ENCODE measurements around the gene PKMYT1.

The PKMYT1 gene

DNA sequence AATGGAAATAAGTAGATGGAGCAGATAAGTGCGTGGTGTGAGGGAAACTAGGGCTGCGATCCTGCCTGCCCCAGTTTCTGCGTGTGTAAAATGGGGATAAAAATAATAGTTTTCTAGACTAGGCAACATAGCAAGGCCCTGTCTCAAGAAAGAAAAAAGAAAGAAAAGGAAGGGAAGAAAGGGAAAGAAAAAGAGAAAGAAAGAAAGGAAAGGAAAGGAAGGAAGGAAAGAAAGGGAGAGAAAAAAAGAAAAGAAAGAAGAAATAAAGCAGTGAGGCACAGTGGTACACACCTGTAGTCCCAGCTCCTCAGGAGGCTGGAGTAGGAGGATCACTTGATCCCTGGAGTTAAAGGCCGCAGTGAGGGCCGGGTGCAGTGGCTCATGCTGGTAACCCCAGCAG lies 2.2 kb upstream of the PKMYT1 start:
- no peaks in the 10 kb centered on the region for H3K9me3 ChIP-seq (ENCODE audit: low read length)
- H3K27me3 ChIP-seq (ENCODE audit: insufficient read depth, low read length): peaks cover 23% of the 10 kb centered on the region
- peaks cover 20% of the 10 kb centered on the region for H3K4me1 ChIP-seq (ENCODE audit: insufficient read depth, low read length)
- no peak overlapping the region for H2AFZ ChIP-seq (ENCODE audit: low read depth, low read length)
- no peak overlapping the region for H3K4me3 ChIP-seq (ENCODE audit: low read length)
- H3K36me3 ChIP-seq (ENCODE audit: insufficient read depth, low read length): peaks cover 6% of the 10 kb centered on the region

- H3K9me3 ChIP-seq (ENCODE audit: low read length): no peaks in the 10 kb centered on the region
- peaks cover 20% of the 10 kb centered on the region for H3K4me1 ChIP-seq (ENCODE audit: insufficient read depth, low read length)
- peaks cover 11% of the 10 kb centered on the region for H3K36me3 ChIP-seq (ENCODE audit: insufficient read depth, low read length)
- peaks cover 19% of the 10 kb centered on the region for H3K27me3 ChIP-seq (ENCODE audit: insufficient read depth, low read length)
- H3K4me3 ChIP-seq (ENCODE audit: low read length): no peak overlapping the region
- no peak overlapping the region for H2AFZ ChIP-seq (ENCODE audit: low read depth, low read length)
Measured at GRCh38 chr16:2981899-2982250, 1.6 kb upstream of the PKMYT1 start.

DNA sequence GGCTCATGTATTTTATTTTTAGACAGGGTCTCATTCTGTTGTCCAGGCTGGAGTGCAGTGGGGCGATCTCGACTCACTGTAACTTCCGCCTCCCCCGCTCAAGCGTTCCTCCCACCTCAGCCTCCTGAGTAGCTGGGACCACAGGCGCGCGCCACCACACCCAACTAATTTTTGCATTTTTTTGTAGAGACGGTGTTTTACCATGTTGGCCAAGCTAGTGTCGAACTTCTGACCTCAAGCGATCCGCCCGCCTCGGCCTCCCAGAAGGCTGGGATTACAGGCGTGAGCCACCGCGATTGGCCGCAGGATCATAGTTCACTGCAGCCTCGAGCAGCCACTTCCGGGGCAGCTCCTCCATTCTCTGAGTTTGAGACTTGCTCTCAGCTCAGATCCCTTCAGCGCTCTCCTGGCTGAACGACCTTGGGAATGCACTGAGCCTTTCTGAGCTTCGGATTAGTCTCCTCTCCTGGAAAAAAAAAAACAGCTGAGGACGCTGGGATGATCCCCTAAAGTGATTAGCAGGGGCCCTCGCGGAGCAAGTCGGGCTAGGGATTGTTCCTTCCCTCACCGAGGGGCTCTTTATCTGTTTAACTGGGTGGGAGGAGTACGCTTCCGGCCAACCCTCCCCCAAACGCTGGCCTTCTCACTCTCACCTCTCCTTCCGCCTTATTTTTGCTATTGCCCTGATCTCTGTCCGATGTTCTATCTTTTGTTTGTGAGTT lies 1.1 kb upstream of the PKMYT1 start:
- Histone ChIP-seq H3K4me3 (ENCODE audit: low read length) (peak overlapping the region; percentile 79), H2AFZ (ENCODE audit: low read depth, low read length) (no peak overlapping the region)

DNA sequence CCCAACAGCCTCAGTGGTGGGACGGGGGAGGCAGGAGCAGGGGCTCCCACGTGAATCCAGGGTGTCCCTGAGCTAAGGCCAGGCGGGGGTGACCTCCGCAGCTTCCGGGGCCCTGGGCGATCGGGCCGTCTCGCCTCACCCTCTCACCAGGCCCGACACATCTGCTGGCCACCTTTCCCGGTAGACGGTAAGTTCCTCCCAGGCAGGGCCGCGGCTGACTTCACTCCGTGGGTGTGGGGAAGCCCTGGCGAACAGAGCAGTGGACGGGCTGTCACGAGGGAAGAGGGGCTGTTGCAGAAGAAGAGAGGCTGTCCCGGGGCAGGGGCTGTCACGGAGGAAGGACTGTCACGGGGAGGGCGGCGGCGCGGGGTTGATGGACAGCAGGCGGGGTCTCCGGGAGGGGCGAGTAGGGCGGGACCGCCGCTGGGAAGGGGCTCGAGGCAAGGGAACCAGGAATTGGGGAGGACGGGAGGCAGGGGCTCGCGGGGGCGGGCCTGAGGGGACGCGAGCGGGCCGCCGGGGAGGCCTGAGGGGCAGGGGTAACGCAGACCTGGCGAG lies 498 bp downstream of the PKMYT1 start:
- peak overlapping the region; percentile 79 for H3K4me3 ChIP-seq (ENCODE audit: low read length)
- no peaks in the 10 kb centered on the region for H3K9me3 ChIP-seq (ENCODE audit: low read length)
- peaks cover 2% of the 10 kb centered on the region for H3K27me3 ChIP-seq (ENCODE audit: insufficient read depth, low read length)
- H3K4me1 ChIP-seq (ENCODE audit: insufficient read depth, low read length): peaks cover 20% of the 10 kb centered on the region
- H3K36me3 ChIP-seq (ENCODE audit: insufficient read depth, low read length): peaks cover 29% of the 10 kb centered on the region
- H2AFZ ChIP-seq (ENCODE audit: low read depth, low read length): peak overlapping the region; percentile 59

More for the DNA sequence above, 1.1 kb upstream of the PKMYT1 start:
- H3K4me1 ChIP-seq (ENCODE audit: insufficient read depth, low read length): peaks cover 20% of the 10 kb centered on the region
- peaks cover 14% of the 10 kb centered on the region for H3K36me3 ChIP-seq (ENCODE audit: insufficient read depth, low read length)
- H3K27me3 ChIP-seq (ENCODE audit: insufficient read depth, low read length): peaks cover 14% of the 10 kb centered on the region
- H3K9me3 ChIP-seq (ENCODE audit: low read length): no peaks in the 10 kb centered on the region

GRCh38 chr16:2977440-2977839 lies 2.8 kb downstream of the PKMYT1 start:
- Histone ChIP-seq H2AFZ (ENCODE audit: low read depth, low read length) (no peak overlapping the region), H3K9me3 (ENCODE audit: low read length) (no peaks in the 10 kb centered on the region), H3K36me3 (ENCODE audit: insufficient read depth, low read length) (peaks cover 42% of the 10 kb centered on the region), H3K4me3 (ENCODE audit: low read length) (no peak overlapping the region), H3K4me1 (ENCODE audit: insufficient read depth, low read length) (peaks cover 20% of the 10 kb centered on the region), H3K27me3 (ENCODE audit: insufficient read depth, low read length) (peaks cover under 1% of the 10 kb centered on the region)

- Histone ChIP-seq H2AFZ (ENCODE audit: low read depth, low read length) (no peak overlapping the region), H3K9me3 (ENCODE audit: low read length) (no peaks in the 10 kb centered on the region), H3K4me3 (ENCODE audit: low read length) (no peak overlapping the region), H3K27me3 (ENCODE audit: insufficient read depth, low read length) (no peaks in the 10 kb centered on the region), H3K4me1 (ENCODE audit: insufficient read depth, low read length) (peaks cover 16% of the 10 kb centered on the region), H3K36me3 (ENCODE audit: insufficient read depth, low read length) (peaks cover 49% of the 10 kb centered on the region)
Measured at GRCh38 chr16:2976673-2977072, 3.6 kb downstream of the PKMYT1 start.

DNA sequence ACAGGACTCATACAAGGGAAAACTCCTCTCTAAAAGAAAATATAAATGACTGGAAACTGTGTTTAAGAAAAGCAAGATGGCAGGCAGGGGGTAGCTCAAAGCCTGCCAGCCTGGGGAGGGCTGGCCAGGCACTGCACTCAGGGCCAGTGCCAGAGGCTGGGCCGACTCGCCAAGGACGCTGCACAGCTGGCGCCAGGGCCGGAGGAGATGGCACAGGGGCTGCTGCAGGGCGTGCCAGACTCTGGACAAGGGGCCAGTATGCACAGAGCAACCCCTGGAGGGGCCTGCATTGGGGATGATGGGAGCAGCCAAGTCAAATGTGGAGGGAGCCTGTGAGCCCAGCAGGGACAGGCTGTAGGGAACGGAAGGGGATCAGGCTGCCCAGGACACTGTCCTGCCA lies 4.0 kb downstream of the PKMYT1 start:
- peaks cover 15% of the 10 kb centered on the region for H3K4me1 ChIP-seq (ENCODE audit: insufficient read depth, low read length)
- no peaks in the 10 kb centered on the region for H3K9me3 ChIP-seq (ENCODE audit: low read length)
- no peak overlapping the region for H2AFZ ChIP-seq (ENCODE audit: low read depth, low read length)
- no peak overlapping the region for H3K4me3 ChIP-seq (ENCODE audit: low read length)
- no peaks in the 10 kb centered on the region for H3K27me3 ChIP-seq (ENCODE audit: insufficient read depth, low read length)
- peaks cover 53% of the 10 kb centered on the region for H3K36me3 ChIP-seq (ENCODE audit: insufficient read depth, low read length)

DNA sequence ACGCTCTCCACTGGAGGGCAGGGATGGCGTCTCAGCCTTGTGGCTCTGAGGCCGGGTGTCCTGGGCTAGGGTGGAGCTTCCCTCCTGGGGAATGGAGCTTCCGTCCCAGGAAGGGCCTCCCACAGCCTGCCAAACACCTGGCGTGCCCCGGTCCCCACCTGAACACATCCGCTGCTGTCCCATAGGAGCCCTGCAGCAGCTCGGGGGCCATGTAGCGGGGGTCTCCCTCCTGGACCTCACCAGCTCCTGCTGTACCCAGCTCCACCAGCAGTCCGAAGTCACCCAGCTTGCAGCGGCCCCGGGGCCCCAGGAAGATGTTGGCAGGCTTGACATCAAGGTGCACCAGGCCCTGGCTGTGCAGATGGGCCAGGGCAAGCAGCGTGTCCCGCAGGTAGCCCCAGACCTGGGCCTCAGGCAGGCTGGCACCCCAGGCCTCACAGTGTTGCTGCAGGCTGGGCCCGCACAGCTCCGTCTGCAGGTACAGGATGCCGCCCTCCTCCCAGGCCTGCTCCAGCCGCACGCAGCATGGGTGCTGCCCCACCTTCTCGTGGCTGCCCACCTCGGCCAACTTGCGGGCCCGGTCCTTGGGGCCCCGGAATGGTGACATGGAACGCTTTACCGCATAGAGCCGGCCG lies 5.0 kb downstream of the PKMYT1 start:
- H3K9me3 ChIP-seq (ENCODE audit: low read length): no peaks in the 10 kb centered on the region
- peaks cover 55% of the 10 kb centered on the region for H3K36me3 ChIP-seq (ENCODE audit: insufficient read depth, low read length)
- H2AFZ ChIP-seq (ENCODE audit: low read depth, low read length): no peak overlapping the region
- H3K4me1 ChIP-seq (ENCODE audit: insufficient read depth, low read length): peaks cover 13% of the 10 kb centered on the region
- H3K27me3 ChIP-seq (ENCODE audit: insufficient read depth, low read length): no peaks in the 10 kb centered on the region
- H3K4me3 ChIP-seq (ENCODE audit: low read length): no peak overlapping the region

DNA sequence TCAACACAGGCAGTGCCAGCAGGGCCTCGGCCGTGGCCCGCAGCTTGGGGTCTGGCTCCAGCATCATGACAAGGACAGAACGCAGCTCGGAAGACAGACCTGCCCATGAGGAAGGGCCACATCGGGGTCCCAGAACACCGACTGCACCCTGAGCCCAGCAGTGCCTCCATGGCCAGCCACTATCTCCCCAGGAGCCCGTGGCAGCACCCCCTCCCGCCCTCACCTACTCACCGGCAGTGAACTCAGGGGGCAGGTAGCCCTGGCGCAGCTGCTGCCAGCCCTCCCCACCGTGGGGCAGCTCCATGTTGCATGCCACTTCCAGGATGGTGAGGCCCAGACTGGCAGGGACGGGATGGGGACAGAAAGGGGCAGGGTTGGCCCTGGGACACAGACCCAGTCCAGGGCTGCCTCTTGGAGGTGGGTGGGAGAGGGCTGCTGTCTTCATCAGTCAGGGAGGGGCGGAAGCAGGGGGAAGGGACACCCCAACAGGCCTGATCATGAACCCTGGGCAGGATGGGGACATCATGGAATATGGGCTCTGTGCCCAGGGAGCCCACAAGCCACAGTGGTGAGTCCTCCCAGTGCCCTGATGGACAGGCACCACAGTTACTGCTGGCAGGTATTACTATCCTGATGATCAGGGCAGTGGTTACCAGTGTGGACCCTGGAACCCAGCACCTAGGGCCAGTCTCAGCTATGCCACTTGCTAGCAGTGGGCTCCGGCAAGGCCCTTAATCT lies 5.8 kb downstream of the PKMYT1 start:
- Histone ChIP-seq H3K27me3 (ENCODE audit: insufficient read depth, low read length) (no peaks in the 10 kb centered on the region), H2AFZ (ENCODE audit: low read depth, low read length) (no peak overlapping the region), H3K36me3 (ENCODE audit: insufficient read depth, low read length) (peaks cover 55% of the 10 kb centered on the region)

GRCh38 chr16:2973605-2974318 lies 6.5 kb downstream of the PKMYT1 start:
- Histone ChIP-seq H3K4me1 (ENCODE audit: insufficient read depth, low read length) (peaks cover 9% of the 10 kb centered on the region), H3K9me3 (ENCODE audit: low read length) (no peaks in the 10 kb centered on the region), H2AFZ (ENCODE audit: low read depth, low read length) (no peak overlapping the region), H3K36me3 (ENCODE audit: insufficient read depth, low read length) (peaks cover 55% of the 10 kb centered on the region), H3K4me3 (ENCODE audit: low read length) (no peak overlapping the region), H3K27me3 (ENCODE audit: insufficient read depth, low read length) (no peaks in the 10 kb centered on the region)

More for the DNA sequence above, 5.8 kb downstream of the PKMYT1 start:
- no peak overlapping the region for H3K4me3 ChIP-seq (ENCODE audit: low read length)
- H3K9me3 ChIP-seq (ENCODE audit: low read length): no peaks in the 10 kb centered on the region
- H3K4me1 ChIP-seq (ENCODE audit: insufficient read depth, low read length): peaks cover 11% of the 10 kb centered on the region

GRCh38 chr16:2973093-2973492 lies 7.2 kb downstream of the PKMYT1 start:
- no peaks in the 10 kb centered on the region for H3K9me3 ChIP-seq (ENCODE audit: low read length)
- H3K4me1 ChIP-seq (ENCODE audit: insufficient read depth, low read length): peaks cover 12% of the 10 kb centered on the region
- H3K36me3 ChIP-seq (ENCODE audit: insufficient read depth, low read length): peaks cover 53% of the 10 kb centered on the region
- no peak overlapping the region for H3K4me3 ChIP-seq (ENCODE audit: low read length)
- H3K27me3 ChIP-seq (ENCODE audit: insufficient read depth, low read length): no peaks in the 10 kb centered on the region
- no peak overlapping the region for H2AFZ ChIP-seq (ENCODE audit: low read depth, low read length)

DNA sequence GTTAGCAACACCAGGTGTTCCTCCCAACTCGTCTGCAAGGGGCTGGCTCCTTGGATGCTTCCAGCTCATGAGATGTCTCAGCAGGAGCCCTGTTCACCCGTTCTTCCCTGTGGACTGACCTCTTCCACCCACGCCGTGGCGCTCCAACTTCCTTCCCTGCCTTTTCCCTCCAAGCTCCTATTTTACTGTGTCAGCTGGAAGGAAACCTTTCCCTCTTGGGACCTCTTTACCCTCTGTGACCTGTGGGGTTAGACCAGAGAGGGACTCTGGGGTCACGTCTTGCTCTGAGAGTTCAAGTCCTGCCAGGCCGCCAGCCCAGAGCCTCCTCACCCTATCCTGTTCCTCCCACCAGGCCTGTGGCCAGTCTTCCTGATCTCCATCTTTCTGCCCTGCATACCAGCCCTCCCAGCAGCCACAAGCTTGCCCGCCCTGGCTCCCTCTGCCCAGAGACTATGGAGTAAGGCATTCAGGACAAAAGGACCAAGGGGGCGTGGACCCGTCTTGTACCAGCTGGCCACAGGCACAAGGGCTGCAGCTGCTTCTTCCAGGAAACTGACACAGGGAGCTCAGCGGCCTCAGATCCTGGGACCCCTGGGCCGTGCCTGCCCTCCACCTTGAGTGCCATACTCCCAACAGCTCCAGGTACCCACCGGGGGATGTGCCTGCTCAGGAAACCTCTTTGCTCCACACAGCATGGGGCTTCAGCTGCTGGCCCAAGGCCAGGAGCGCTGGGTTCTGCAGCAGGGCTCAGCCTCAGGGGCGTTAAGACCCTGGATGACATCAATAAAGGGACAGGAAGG lies 8.1 kb downstream of the PKMYT1 start:
- Histone ChIP-seq H3K4me3 (ENCODE audit: low read length) (no peak overlapping the region), H2AFZ (ENCODE audit: low read depth, low read length) (no peak overlapping the region), H3K36me3 (ENCODE audit: insufficient read depth, low read length) (peaks cover 47% of the 10 kb centered on the region), H3K27me3 (ENCODE audit: insufficient read depth, low read length) (no peaks in the 10 kb centered on the region), H3K9me3 (ENCODE audit: low read length) (no peaks in the 10 kb centered on the region), H3K4me1 (ENCODE audit: insufficient read depth, low read length) (peaks cover 12% of the 10 kb centered on the region)
